ENCODE measurements around the gene ZSWIM8. TPM values are rescaled to one million over a fixed set of nuclear protein-coding genes. Genes with fewer than 3 reads are reported as not detected.

ZSWIM8 gene
- total RNA-seq, 1 experiment from 2014 or later: 59.1 TPM

DNA sequence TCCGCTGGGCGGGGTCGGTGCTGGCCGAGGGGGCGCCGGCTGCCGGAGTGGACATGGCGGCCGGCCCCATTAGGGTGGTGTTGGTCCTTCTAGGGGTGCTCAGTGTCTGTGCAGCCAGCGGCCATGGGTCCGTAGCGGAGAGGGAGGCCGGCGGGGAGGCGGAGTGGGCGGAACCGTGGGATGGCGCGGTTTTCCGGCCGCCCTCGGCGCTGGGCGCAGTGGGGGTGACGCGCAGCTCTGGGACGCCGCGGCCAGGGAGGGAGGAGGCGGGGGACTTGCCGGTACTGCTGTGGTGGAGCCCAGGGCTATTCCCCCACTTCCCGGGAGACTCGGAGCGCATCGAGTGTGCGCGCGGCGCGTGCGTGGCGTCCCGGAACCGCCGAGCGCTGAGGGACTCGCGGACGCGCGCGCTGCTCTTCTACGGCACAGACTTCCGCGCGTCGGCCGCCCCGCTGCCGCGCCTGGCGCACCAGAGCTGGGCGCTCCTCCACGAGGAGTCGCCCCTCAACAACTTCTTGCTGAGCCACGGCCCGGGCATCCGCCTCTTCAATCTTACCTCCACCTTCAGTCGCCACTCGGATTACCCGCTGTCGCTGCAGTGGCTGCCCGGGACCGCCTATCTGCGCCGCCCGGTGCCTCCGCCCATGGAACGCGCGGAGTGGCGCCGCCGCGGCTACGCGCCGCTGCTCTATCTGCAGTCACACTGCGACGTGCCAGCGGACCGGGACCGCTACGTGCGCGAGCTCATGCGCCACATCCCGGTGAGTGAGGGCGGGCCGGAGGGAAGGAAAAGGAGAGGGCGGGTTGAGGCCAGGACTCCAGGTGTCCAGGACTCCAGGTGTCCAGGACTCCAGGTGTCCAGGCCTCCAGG, 12.9 kb upstream of the ZSWIM8 start:
- Mint-ChIP-seq H3K27ac (no peak overlapping the region), H3K27me3 (ENCODE audit: low read depth) (no peaks in the 10 kb centered on the region), H3K9me3 (no peaks in the 10 kb centered on the region), H3K4me1 (peaks cover 34% of the 10 kb centered on the region), H3K4me3 (peak overlapping the region; percentile 91), H3K36me3 (peaks cover 38% of the 10 kb centered on the region)
- ATAC-seq: peak; percentile 58
- ChIA-PET POLR2A (interaction anchor here (0.6 to 2.5 kb wide), 9 partner anchors 9 to 526 kb away, joined by 3 to 14 read pairs (median 3); partner anchors contain the start of genes CHCHD1 and DNAJC9), CTCF (interaction anchor here (0.5 to 2.4 kb wide), 12 partner anchors 9 to 235 kb away, joined by 3 to 13 read pairs (median 3); partner anchors contain the start of genes CHCHD1 and ZSWIM8)
- DNase-seq (ENCODE audit: low spot score): peak; percentile 67
- TF ChIP-seq IRF2 (CRISPR knock-in tag; IDR thresholded peaks at IDR 0.05; ENCODE audit: borderline replicate concordance, low read depth): no peak
- TF ChIP-seq PRRX2 (CRISPR knock-in tag; IDR thresholded peaks at IDR 0.05): 0 out of 2 replicates have a peak, but pooled peaks have one; percentile 81
- TF ChIP-seq FOXP1 (CRISPR knock-in tag; IDR thresholded peaks at IDR 0.05; ENCODE audit: borderline replicate concordance): 0 out of 2 replicates have a peak, but pooled peaks have one; percentile 37
- TF ChIP-seq NR2C2 (CRISPR knock-in tag; IDR thresholded peaks at IDR 0.05): peak; percentile 18; the same call in 1 of the 2 replicates
- TF ChIP-seq, protein P1, sequence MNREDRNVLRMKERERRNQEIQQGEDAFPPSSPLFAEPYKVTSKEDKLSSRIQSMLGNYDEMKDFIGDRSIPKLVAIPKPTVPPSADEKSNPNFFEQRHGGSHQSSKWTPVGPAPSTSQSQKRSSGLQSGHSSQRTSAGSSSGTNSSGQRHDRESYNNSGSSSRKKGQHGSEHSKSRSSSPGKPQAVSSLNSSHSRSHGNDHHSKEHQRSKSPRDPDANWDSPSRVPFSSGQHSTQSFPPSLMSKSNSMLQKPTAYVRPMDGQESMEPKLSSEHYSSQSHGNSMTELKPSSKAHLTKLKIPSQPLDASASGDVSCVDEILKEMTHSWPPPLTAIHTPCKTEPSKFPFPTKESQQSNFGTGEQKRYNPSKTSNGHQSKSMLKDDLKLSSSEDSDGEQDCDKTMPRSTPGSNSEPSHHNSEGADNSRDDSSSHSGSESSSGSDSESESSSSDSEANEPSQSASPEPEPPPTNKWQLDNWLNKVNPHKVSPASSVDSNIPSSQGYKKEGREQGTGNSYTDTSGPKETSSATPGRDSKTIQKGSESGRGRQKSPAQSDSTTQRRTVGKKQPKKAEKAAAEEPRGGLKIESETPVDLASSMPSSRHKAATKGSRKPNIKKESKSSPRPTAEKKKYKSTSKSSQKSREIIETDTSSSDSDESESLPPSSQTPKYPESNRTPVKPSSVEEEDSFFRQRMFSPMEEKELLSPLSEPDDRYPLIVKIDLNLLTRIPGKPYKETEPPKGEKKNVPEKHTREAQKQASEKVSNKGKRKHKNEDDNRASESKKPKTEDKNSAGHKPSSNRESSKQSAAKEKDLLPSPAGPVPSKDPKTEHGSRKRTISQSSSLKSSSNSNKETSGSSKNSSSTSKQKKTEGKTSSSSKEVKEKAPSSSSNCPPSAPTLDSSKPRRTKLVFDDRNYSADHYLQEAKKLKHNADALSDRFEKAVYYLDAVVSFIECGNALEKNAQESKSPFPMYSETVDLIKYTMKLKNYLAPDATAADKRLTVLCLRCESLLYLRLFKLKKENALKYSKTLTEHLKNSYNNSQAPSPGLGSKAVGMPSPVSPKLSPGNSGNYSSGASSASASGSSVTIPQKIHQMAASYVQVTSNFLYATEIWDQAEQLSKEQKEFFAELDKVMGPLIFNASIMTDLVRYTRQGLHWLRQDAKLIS (CRISPR knock-in tag; IDR thresholded peaks at IDR 0.05; ENCODE audit: borderline replicate concordance): 0 out of 2 replicates have a peak, but pooled peaks have one; percentile 73
- peak; percentile 19; the same call in 1 of the 2 replicates for TF ChIP-seq ZNF671 (CRISPR knock-in tag; IDR thresholded peaks at IDR 0.05)
- no peak for TF ChIP-seq NR1H2 (CRISPR knock-in tag; IDR thresholded peaks at IDR 0.05)
- TF ChIP-seq, protein P2, sequence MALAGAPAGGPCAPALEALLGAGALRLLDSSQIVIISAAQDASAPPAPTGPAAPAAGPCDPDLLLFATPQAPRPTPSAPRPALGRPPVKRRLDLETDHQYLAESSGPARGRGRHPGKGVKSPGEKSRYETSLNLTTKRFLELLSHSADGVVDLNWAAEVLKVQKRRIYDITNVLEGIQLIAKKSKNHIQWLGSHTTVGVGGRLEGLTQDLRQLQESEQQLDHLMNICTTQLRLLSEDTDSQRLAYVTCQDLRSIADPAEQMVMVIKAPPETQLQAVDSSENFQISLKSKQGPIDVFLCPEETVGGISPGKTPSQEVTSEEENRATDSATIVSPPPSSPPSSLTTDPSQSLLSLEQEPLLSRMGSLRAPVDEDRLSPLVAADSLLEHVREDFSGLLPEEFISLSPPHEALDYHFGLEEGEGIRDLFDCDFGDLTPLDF (CRISPR knock-in tag; IDR thresholded peaks at IDR 0.05): 0 out of 2 replicates have a peak, but pooled peaks have one; percentile 19
- TF ChIP-seq, protein P3, sequence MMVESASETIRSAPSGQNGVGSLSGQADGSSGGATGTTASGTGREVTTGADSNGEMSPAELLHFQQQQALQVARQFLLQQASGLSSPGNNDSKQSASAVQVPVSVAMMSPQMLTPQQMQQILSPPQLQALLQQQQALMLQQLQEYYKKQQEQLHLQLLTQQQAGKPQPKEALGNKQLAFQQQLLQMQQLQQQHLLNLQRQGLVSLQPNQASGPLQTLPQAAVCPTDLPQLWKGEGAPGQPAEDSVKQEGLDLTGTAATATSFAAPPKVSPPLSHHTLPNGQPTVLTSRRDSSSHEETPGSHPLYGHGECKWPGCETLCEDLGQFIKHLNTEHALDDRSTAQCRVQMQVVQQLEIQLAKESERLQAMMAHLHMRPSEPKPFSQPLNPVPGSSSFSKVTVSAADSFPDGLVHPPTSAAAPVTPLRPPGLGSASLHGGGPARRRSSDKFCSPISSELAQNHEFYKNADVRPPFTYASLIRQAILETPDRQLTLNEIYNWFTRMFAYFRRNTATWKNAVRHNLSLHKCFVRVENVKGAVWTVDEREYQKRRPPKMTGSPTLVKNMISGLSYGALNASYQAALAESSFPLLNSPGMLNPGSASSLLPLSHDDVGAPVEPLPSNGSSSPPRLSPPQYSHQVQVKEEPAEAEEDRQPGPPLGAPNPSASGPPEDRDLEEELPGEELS (CRISPR knock-in tag; IDR thresholded peaks at IDR 0.05): peak; percentile 88
- TF ChIP-seq JAZF1 (CRISPR knock-in tag; IDR thresholded peaks at IDR 0.05): no peak
- TF ChIP-seq, protein P4, sequence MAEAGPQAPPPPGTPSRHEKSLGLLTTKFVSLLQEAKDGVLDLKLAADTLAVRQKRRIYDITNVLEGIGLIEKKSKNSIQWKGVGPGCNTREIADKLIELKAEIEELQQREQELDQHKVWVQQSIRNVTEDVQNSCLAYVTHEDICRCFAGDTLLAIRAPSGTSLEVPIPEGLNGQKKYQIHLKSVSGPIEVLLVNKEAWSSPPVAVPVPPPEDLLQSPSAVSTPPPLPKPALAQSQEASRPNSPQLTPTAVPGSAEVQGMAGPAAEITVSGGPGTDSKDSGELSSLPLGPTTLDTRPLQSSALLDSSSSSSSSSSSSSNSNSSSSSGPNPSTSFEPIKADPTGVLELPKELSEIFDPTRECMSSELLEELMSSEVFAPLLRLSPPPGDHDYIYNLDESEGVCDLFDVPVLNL (CRISPR knock-in tag; IDR thresholded peaks at IDR 0.05; ENCODE audit: borderline replicate concordance, low read depth): no peak
- TF ChIP-seq, protein P5, sequence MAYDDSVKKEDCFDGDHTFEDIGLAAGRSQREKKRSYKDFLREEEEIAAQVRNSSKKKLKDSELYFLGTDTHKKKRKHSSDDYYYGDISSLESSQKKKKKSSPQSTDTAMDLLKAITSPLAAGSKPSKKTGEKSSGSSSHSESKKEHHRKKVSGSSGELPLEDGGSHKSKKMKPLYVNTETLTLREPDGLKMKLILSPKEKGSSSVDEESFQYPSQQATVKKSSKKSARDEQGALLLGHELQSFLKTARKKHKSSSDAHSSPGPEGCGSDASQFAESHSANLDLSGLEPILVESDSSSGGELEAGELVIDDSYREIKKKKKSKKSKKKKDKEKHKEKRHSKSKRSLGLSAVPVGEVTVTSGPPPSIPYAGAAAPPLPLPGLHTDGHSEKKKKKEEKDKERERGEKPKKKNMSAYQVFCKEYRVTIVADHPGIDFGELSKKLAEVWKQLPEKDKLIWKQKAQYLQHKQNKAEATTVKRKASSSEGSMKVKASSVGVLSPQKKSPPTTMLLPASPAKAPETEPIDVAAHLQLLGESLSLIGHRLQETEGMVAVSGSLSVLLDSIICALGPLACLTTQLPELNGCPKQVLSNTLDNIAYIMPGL (CRISPR knock-in tag; IDR thresholded peaks at IDR 0.05): peak; percentile 24
- TF ChIP-seq MYBL2 (CRISPR knock-in tag; IDR thresholded peaks at IDR 0.05): peak; percentile 66
- TF ChIP-seq ATF1 (CRISPR knock-in tag; IDR thresholded peaks at IDR 0.05): no peak
- TF ChIP-seq RORB (CRISPR knock-in tag; IDR thresholded peaks at IDR 0.05): no peak
- no peak for TF ChIP-seq MXD4 (CRISPR knock-in tag; IDR thresholded peaks at IDR 0.05; ENCODE audit: borderline replicate concordance)
- TF ChIP-seq ZNF232 (CRISPR knock-in tag; IDR thresholded peaks at IDR 0.05): no peak
- TF ChIP-seq TEAD4 (CRISPR knock-in tag; IDR thresholded peaks at IDR 0.05): peak; percentile 63; the same call in 1 of the 2 replicates
- no peak for TF ChIP-seq ZNF423 (CRISPR knock-in tag; IDR thresholded peaks at IDR 0.05)
- TF ChIP-seq, protein P6, sequence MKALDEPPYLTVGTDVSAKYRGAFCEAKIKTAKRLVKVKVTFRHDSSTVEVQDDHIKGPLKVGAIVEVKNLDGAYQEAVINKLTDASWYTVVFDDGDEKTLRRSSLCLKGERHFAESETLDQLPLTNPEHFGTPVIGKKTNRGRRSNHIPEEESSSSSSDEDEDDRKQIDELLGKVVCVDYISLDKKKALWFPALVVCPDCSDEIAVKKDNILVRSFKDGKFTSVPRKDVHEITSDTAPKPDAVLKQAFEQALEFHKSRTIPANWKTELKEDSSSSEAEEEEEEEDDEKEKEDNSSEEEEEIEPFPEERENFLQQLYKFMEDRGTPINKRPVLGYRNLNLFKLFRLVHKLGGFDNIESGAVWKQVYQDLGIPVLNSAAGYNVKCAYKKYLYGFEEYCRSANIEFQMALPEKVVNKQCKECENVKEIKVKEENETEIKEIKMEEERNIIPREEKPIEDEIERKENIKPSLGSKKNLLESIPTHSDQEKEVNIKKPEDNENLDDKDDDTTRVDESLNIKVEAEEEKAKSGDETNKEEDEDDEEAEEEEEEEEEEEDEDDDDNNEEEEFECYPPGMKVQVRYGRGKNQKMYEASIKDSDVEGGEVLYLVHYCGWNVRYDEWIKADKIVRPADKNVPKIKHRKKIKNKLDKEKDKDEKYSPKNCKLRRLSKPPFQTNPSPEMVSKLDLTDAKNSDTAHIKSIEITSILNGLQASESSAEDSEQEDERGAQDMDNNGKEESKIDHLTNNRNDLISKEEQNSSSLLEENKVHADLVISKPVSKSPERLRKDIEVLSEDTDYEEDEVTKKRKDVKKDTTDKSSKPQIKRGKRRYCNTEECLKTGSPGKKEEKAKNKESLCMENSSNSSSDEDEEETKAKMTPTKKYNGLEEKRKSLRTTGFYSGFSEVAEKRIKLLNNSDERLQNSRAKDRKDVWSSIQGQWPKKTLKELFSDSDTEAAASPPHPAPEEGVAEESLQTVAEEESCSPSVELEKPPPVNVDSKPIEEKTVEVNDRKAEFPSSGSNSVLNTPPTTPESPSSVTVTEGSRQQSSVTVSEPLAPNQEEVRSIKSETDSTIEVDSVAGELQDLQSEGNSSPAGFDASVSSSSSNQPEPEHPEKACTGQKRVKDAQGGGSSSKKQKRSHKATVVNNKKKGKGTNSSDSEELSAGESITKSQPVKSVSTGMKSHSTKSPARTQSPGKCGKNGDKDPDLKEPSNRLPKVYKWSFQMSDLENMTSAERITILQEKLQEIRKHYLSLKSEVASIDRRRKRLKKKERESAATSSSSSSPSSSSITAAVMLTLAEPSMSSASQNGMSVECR (CRISPR knock-in tag; IDR thresholded peaks at IDR 0.05; ENCODE audit: borderline replicate concordance): peak; percentile 35; the same call in 1 of the 2 replicates
- no peak for TF ChIP-seq FOXJ3 (CRISPR knock-in tag; IDR thresholded peaks at IDR 0.05; ENCODE audit: borderline replicate concordance)

Measured in WTC11 (cell line).